HepG2 (cell line): Measurements from ENCODE around the gene GALNT10. TPM values are rescaled to one million over a fixed set of nuclear protein-coding genes. Genes with fewer than 3 reads are reported as not detected.

Experiments used
- ATAC-seq: fragments of 200-7000 bp; cut with Tn5 transposase; 3 replicates; pipeline ENCODE4 v1.9.1; 2020; ENCODE audit warnings: mild to moderate bottlenecking, moderate library complexity
- BruUV-seq: library from RNA; stranded (reverse); fragments of 400-500 nt; replicated peaks from 2 replicates; lab custom pipeline; 2021; lab: Mats Ljungman, UMichigan
- CTCF ChIA-PET: fragments of 300-600 bp; formaldehyde crosslinking; extraction: SDS; loops from one replicate; lab custom pipeline; 2021; ENCODE audit warnings: low total read pairs, inconsistent platforms, low intra/inter-chr PET ratio; lab: Yijun Ruan, JAX
- POLR2A ChIA-PET: fragments of 350-600 bp; sonication (Branson Sonifier 250); formaldehyde crosslinking; loops from one replicate; lab custom pipeline; 2020; ENCODE audit warnings: antibody characterized with exemption, inconsistent platforms; lab: Yijun Ruan, JAX
- DNase-seq: peaks from one replicate; pipeline ENCODE4 v3.0.0-alpha.2; 2015; ENCODE audit warnings: low spot score
- FAIRE-seq: peaks from 3 replicates; lab custom pipeline; 2011; peaks lifted over from hg19 to GRCh38; lab: Jason Lieb, UNC
- H2AFZ ChIP-seq: one replicate; pipeline ENCODE4 v1.6.1; 2011; ENCODE audit warnings: low read length, inconsistent platforms
- H3K27ac ChIP-seq: fragments of 300-600 bp; 3 replicates; pipeline ENCODE4 v1.8.0; 2011; ENCODE audit warnings: mixed run types, mild to moderate bottlenecking, mixed read lengths, low read length, inconsistent platforms; ENCODE audit not compliant: insufficient read depth; ENCODE audit errors: extremely low read length
- H3K27me3 ChIP-seq, 2 experiments: fragments of 200-600 bp in 1 of 2; 2 replicates in 1 of 2; 3 replicates in 1 of 2; pipeline versions ENCODE4 v1.6.0 to v1.8.0; 2011; ENCODE audit warnings: low read length in 2 of 2, mild to moderate bottlenecking in 2 of 2, moderate library complexity in 2 of 2, inconsistent platforms in 1 of 2; ENCODE audit not compliant: insufficient read depth in 2 of 2, control insufficient read depth in 1 of 2
- H3K36me3 ChIP-seq, 2 experiments: fragments of 200-600 bp in 1 of 2; replicated peaks in 1 of 2; 2 replicates in 1 of 2; 3 replicates in 1 of 2; pipeline versions ENCODE4 v1.5.1 to v1.8.0; 2011; ENCODE audit warnings: low read length in 2 of 2, inconsistent platforms in 1 of 2; ENCODE audit not compliant: insufficient read depth in 2 of 2, control insufficient read depth in 1 of 2
- H3K4me1 ChIP-seq: 2 replicates; pipeline ENCODE4 v1.5.1; 2012; ENCODE audit warnings: low read length, inconsistent platforms; ENCODE audit not compliant: insufficient read depth
- H3K4me2 ChIP-seq: 2 replicates; pipeline ENCODE4 v1.6.0; 2011; ENCODE audit warnings: low read depth, low read length, inconsistent platforms
- H3K4me3 ChIP-seq, 3 experiments: fragments of 200-600 bp in 1 of 3; sonication (generic), shearing (Covaris generic) in 1 of 3; replicated peaks in 1 of 3; 2 replicates each; pipeline ENCODE4 v1.5.1; 2011 to 2016; ENCODE audit warnings: low read length in 3 of 3, inconsistent platforms in 2 of 3, low read depth in 2 of 3, mild to moderate bottlenecking in 2 of 3, control low read depth in 1 of 3, mixed read lengths in 1 of 3; ENCODE audit not compliant: insufficient read depth in 1 of 3
- H3K79me2 ChIP-seq: one replicate; pipeline ENCODE4 v1.6.1; 2011; ENCODE audit warnings: low read length, inconsistent platforms; ENCODE audit not compliant: insufficient read depth
- H3K9ac ChIP-seq: 2 replicates; pipeline ENCODE4 v1.6.0; 2011; ENCODE audit warnings: mild to moderate bottlenecking, low read depth, low read length, inconsistent platforms; ENCODE audit not compliant: insufficient read depth
- H3K9me3 ChIP-seq: 2 replicates; pipeline ENCODE4 v1.5.1; 2012; ENCODE audit warnings: mild to moderate bottlenecking, low read length
- H4K20me1 ChIP-seq: 2 replicates; pipeline ENCODE4 v1.6.0; 2011; ENCODE audit warnings: inconsistent platforms, mild to moderate bottlenecking, low read length, moderate library complexity; ENCODE audit not compliant: insufficient read depth
- ARHGAP35 ChIP-seq: sonication (generic); formaldehyde crosslinking; IDR thresholded peaks from 2 replicates; pipeline ENCODE4 v1.9.0; 2022; ENCODE audit warnings: mild to moderate bottlenecking, inconsistent platforms, moderate library complexity, missing genetic modification reagents, borderline replicate concordance
- NCOA1 ChIP-seq: sonication (generic); formaldehyde crosslinking; IDR thresholded peaks from 2 replicates; pipeline ENCODE4 v1.9.0; 2021; ENCODE audit warnings: missing genetic modification reagents
- SMAD9 ChIP-seq: sonication (generic); formaldehyde crosslinking; IDR thresholded peaks from 2 replicates; pipeline ENCODE4 v1.5.1; 2020; ENCODE audit warnings: mild to moderate bottlenecking, missing genetic modification reagents
- SRSF9 ChIP-seq: fragments of 200-400 bp; formaldehyde crosslinking; IDR thresholded peaks from 2 replicates; pipeline ENCODE4 v1.6.1; 2018; ENCODE audit warnings: borderline replicate concordance, mild to moderate bottlenecking, low read depth, low read length; ENCODE audit not compliant: insufficient read depth, poor library complexity, severe bottlenecking
- TCF12 ChIP-seq, 2 experiments: fragments of 450-650 bp in 1 of 2; sonication (generic) in 1 of 2; formaldehyde crosslinking in 1 of 2; IDR thresholded peaks; 2 replicates each; pipeline versions ENCODE4 v1.6.1 to v1.8.0; 2017 to 2022; ENCODE audit warnings: antibody characterized with exemption in 1 of 2, mild to moderate bottlenecking in 1 of 2, missing genetic modification reagents in 1 of 2, moderate library complexity in 1 of 2
- U2AF1 ChIP-seq: fragments of 200-400 bp; formaldehyde crosslinking; optimal IDR thresholded peaks from 2 replicates; pipeline ENCODE3; 2017; ENCODE audit warnings: mild to moderate bottlenecking, low read depth, low read length
- ZFP90 ChIP-seq: sonication (generic); formaldehyde crosslinking; IDR thresholded peaks from 2 replicates; pipeline ENCODE4 v1.8.0; 2022; ENCODE audit warnings: missing genetic modification reagents, mild to moderate bottlenecking, inconsistent platforms, borderline replicate concordance
- ZNF768 ChIP-seq: sonication (generic); formaldehyde crosslinking; IDR thresholded peaks from 2 replicates; pipeline ENCODE4 v1.4.0; 2020; ENCODE audit warnings: missing genetic modification reagents
- ZNF781 ChIP-seq: sonication (generic); formaldehyde crosslinking; IDR thresholded peaks from 2 replicates; pipeline ENCODE4 v1.5.1; 2020; ENCODE audit warnings: borderline replicate concordance, mild to moderate bottlenecking, missing genetic modification reagents; ENCODE audit errors: not compliant biosample characterization
- WGBS: methylation state at CpG from one replicate; pipeline ENCODE4 v1.1.6; 2017; ENCODE audit warnings: low lambda C conversion rate; 5-methylcytosine and 5-hydroxymethylcytosine counted together
- in situ Hi-C: cut with HindIII; loops from 2 replicates; pipeline ENCODE4 v1.10.0; 2017; ENCODE audit warnings: low pct_unique_long_range_greater_than_20kb; ENCODE audit not compliant: extremely low pct_ligation_motif_present
- intact Hi-C: fragments of 100-400 bp; cut with micrococcal nuclease; formaldehyde crosslinking; loops from one replicate; pipeline ENCODE4 v1.10.0; 2022; ENCODE audit not compliant: unreplicated experiment
- polyA plus RNA-seq, 8 experiments: library from polyadenylated mRNA; depleted of rRNA in 3 of 8; stranded (reverse) in 7 of 8; unstranded in 1 of 8; fragments of >200 nt; fragmentation: Illumina TruSeq in 4 of 8; extraction: Trizol in 4 of 8; gene quantifications; 2 replicates each; pipeline versions ENCODE4 v1.2.1 to v1.2.3, GENCODE V29; 2011 to 2016; ENCODE audit warnings: low read depth in 4 of 8, missing spikeins in 1 of 8, mixed read lengths in 1 of 8; ENCODE audit not compliant: insufficient read depth in 1 of 8
- total RNA-seq, 5 experiments: library from RNA; depleted of rRNA; stranded (reverse); fragments of >200 nt; fragmentation: Illumina TruSeq; extraction: Trizol; gene quantifications; 2 replicates each; pipeline ENCODE4 v1.2.3, GENCODE V29; 2016; ENCODE audit warnings: low read depth in 1 of 5
- TF ChIP-seq, protein P1 (sequence below): sonication (generic); formaldehyde crosslinking; IDR thresholded peaks from 2 replicates; pipeline ENCODE4 v1.5.0; 2020; ENCODE audit warnings: mild to moderate bottlenecking, missing genetic modification reagents, borderline replicate concordance
- TF ChIP-seq, protein P2 (sequence below): sonication (generic); formaldehyde crosslinking; IDR thresholded peaks from 2 replicates; pipeline ENCODE4 v1.5.1; 2020; ENCODE audit warnings: missing genetic modification reagents, mild to moderate bottlenecking, borderline replicate concordance

Gene GALNT10
- total and polyA plus RNA-seq, 2 of the 13 experiments (the other 11 are each of a cell fraction or from before 2014, with no cell fraction given) = 8.1 to 11.2 TPM

DNA sequence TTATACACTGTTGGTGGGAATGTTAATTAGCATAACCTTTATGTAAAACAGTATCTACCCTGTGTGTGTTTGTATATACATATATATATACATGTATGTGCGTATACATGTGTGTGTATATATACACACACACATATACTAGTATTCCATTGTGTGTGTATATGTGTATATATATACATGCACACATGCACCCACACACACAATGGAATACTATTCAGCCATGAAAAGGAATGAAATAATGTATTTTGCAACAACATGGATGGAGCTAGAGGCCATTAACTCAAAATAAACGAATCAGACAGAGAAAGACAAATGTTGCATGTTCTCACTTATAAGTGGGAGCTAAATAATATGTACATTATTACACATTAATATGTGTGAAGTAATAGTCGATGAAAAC lies 237.7 kb downstream of the GALNT10 start:
- no peak for FAIRE-seq

More for the DNA sequence above, 237.7 kb downstream of the GALNT10 start:
- ATAC-seq (no peak), DNase-seq (no peak)
- Histone ChIP-seq H3K9ac (no peak overlapping the region), H3K9me3 (no peaks in the 10 kb centered on the region), H3K79me2 (no peaks in the 10 kb centered on the region), H3K27ac (no peak overlapping the region), H3K27me3 (no peaks in the 10 kb centered on the region), H3K4me2 (no peak overlapping the region), H4K20me1 (no peaks in the 10 kb centered on the region), H2AFZ (no peak overlapping the region), H3K4me3 (no peak overlapping the region), H3K36me3 (no peaks in the 10 kb centered on the region), H3K4me1 (peaks cover 7% of the 10 kb centered on the region; the same call in 1 of the 2 replicates)
- intact Hi-C loops = no loop called here
- POLR2A ChIA-PET = no interaction called here
- 87% methylated on average over 3 of the region's 3 CpGs for WGBS
- CTCF ChIA-PET = no interaction called here
- TF ChIP-seq SMAD9 (CRISPR knock-in tag) (no peak), ZNF768 (CRISPR knock-in tag) (no peak), ARHGAP35 (CRISPR knock-in tag) (no peak), U2AF1 (no peak), NCOA1 (CRISPR knock-in tag) (no peak), ZFP90 (CRISPR knock-in tag) (no peak), SRSF9 (no peak), TCF12 (IDR thresholded peaks at IDR 0.05) (no peak), TCF12 (CRISPR knock-in tag; IDR thresholded peaks at IDR 0.05) (no peak), ZNF781 (no peak)
- TF ChIP-seq, protein P1, sequence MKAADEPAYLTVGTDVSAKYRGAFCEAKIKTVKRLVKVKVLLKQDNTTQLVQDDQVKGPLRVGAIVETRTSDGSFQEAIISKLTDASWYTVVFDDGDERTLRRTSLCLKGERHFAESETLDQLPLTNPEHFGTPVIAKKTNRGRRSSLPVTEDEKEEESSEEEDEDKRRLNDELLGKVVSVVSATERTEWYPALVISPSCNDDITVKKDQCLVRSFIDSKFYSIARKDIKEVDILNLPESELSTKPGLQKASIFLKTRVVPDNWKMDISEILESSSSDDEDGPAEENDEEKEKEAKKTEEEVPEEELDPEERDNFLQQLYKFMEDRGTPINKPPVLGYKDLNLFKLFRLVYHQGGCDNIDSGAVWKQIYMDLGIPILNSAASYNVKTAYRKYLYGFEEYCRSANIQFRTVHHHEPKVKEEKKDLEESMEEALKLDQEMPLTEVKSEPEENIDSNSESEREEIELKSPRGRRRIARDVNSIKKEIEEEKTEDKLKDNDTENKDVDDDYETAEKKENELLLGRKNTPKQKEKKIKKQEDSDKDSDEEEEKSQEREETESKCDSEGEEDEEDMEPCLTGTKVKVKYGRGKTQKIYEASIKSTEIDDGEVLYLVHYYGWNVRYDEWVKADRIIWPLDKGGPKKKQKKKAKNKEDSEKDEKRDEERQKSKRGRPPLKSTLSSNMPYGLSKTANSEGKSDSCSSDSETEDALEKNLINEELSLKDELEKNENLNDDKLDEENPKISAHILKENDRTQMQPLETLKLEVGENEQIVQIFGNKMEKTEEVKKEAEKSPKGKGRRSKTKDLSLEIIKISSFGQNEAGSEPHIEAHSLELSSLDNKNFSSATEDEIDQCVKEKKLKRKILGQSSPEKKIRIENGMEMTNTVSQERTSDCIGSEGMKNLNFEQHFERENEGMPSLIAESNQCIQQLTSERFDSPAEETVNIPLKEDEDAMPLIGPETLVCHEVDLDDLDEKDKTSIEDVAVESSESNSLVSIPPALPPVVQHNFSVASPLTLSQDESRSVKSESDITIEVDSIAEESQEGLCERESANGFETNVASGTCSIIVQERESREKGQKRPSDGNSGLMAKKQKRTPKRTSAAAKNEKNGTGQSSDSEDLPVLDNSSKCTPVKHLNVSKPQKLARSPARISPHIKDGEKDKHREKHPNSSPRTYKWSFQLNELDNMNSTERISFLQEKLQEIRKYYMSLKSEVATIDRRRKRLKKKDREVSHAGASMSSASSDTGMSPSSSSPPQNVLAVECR (CRISPR knock-in tag) = no peak
- TF ChIP-seq, protein P2, sequence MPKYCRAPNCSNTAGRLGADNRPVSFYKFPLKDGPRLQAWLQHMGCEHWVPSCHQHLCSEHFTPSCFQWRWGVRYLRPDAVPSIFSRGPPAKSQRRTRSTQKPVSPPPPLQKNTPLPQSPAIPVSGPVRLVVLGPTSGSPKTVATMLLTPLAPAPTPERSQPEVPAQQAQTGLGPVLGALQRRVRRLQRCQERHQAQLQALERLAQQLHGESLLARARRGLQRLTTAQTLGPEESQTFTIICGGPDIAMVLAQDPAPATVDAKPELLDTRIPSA (CRISPR knock-in tag) = no peak
- in situ Hi-C loops = no loop called here
- BruUV-seq = no TSS peak
